HG02981 (cell line): Measurements from ENCODE around the gene LCE3B.
"Not testable (repeated sequence)": the region's sequence is repeated elsewhere in the genome, so short reads cannot be mapped to it uniquely, and the experiment has no call there.

Experiments
- ATAC-seq: cut with Tn5 transposase; IDR thresholded peaks from one replicate; pipeline ENCODE4 v1.9.1; 2021; ENCODE audit warnings: mild to moderate bottlenecking, moderate library complexity; ENCODE audit not compliant: unreplicated experiment

Gene LCE3B, protein sequence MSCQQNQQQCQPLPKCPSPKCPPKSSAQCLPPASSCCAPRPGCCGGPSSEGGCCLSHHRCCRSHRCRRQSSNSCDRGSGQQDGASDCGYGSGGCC

DNA sequence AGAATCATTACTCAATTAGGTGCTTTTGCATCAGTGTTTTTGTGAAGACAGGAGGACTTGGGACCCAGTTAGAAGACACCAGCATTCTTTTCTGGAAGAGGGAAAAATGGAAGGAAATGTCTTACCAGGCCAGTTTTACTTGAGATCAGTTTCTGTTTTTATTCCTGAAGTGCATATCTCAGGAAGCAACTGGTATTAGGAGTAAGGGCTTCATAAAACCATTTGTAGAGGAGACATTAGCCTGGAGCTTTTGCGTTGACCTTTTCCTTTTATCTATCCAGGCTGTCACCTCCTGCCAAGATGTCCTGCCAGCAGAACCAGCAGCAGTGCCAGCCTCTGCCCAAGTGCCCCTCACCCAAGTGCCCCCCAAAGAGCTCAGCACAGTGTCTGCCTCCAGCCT is at the start of gene LCE3B:
TSS of gene LCE3B (plus strand) at position 301 of the 400 bp plus-strand sequence. CDS start at position 301, 0 bp downstream.
- no peak for ATAC-seq

DNA sequence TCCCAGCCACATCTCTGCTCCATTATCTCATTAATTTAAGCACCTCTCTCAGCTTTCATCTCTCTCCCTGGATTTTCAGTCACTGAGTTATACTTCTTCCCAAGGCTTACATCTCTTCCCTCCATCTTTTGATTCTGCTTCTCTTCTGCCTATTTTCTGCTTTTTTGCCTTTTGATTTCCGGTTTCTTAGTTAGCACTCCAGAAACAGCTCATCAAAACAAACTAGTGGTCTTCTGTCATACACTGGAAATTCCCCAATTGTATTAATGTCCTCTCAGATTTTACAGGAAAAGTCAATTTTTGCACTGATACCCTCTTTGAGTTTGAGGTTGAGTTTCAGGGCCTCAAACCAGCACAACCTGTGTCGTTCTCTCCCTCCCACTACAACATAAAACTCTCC is 48.5 kb upstream of the LCE3B start:
- no peak for ATAC-seq

DNA sequence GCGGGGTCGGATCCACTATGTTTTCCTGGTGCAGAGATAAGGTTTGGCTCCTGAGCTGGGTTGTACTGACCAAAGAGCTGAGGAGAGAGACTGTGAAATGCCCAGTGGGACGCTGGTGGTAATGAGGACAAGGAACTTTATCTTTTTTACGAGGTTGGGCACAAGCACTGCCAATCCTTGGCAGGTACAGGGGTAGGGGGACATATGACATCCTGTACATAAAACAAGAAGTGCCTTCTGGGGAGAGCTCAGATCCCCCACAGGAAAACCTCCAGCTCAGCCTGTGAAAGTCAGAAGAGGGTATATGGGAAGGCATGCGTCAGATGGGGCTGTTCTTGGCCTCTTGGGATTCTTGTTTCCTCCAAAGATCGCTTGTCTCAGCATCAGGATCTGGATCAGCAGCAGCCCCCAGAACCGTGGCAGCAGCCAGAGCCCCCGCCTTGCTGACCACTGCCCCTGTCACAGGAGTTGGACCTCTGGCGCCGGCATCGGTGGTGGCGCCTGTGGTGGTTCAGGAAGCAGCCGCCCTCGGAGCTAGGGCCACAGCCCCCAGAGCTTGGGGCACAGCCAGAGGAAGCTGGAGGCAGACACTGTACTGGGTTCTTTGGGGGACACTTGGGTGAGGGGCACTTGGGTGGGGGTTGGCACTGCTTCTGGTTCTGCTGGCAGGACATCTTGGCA is 47.9 kb upstream of the LCE3B start:
- ATAC-seq, result no peak

DNA sequence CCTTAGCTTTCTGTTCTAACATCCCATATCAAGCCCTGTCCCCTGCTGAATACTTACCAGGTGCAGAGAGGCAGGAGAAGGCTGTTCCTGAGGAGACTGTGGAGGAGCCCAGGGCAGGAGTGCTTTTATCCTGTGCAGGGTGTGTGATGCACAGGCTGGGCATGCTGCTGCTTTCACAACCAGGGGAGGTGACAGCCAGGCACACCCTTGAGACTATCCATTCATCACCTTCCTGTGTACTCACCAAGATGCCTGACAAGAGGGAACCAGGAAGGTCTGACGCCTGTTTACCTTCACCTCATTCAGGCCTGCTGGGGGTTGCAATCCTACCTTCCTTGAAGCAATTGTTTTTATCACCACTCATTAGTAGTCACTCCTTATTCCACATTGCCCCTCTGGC is 46.9 kb upstream of the LCE3B start, which contains the start of gene LCE3E:
TSS of gene LCE3E (minus strand) at position 100 of the 400 bp plus-strand sequence. CDS start 572 bp downstream, outside the sequence.
- ATAC-seq, result no peak

DNA sequence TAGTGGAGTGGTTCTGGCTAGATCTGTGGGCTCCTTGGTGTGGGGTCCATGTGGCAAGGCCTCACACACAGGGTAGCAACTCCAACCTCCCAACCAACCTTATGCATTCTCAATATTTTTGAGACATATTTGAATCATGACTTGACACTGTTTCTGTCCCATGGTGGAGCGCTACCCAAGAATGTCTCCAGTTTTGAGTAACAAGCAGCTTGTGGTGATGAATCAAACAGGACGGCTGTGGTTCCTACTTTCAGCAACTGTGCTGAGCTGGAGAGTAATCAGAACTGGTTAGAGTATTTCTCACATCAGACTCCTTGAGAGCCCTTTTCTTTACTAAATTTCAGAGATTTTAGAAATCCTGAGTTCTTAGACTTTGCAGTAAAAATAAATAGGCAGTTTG is 36.4 kb upstream of the LCE3B start:
- no peak for ATAC-seq

DNA sequence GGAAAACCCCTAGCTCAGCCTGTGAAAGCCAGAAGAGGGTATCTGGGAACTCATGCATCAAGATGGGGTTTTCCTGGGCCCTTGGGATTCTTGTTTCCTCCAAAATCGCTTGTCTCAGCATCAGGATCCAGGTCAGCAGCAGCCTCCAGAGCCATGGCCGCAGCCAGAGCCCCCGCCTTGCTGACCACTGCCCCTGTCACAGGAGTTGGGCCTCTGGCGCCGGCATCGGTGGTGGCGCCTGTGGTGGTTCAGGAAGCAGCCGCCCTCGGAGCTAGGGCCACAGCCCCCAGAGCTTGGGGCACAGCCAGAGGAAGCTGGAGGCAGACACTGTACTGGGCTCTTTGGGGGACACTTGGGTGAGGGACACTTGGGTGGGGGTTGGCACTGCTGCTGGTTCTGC is 34.1 kb upstream of the LCE3B start:
- ATAC-seq, result not testable (repeated sequence)

DNA sequence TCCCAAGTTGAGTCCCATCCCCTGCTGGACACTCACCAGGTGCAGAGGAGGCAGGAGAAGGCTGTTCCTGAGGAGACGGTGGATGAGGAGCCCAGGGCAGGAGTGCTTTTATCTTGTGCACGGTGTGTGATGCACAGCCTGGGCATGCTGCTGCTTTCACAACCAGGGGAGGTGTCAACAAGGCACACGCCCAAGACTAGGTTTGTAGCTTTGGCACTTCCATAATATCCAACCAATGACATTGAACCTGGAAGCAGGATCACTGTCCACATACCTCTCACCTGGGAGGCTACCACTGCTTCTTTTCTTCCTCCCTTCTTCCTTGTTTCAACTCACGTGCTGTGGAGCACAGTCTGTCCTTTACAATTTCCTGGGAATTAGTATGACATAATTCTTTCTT is 33.2 kb upstream of the LCE3B start, which contains the start of gene LCE3D:
TSS of gene LCE3D (minus strand) at position 84 of the 400 bp plus-strand sequence. CDS start 580 bp downstream, outside the sequence.
- ATAC-seq, result no peak

DNA sequence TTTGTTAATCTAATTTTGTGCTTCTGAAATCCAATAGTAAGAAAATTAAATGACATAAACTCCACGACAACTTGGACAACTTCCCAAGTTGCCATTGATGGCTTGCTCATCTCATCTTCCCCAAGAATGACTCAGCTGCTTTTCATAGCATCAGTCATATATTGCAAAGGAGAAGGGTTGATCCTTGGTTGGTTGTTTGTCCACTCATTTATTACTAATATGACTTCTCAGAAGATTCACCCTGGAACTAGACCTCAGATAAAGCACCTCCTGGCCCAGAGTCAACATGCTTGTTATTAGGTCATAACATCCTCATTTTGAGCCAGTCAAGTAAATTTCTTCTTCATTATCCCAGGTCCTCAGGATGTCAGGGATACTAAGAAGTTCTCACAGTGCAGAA is 31.0 kb upstream of the LCE3B start:
- no peak for ATAC-seq

DNA sequence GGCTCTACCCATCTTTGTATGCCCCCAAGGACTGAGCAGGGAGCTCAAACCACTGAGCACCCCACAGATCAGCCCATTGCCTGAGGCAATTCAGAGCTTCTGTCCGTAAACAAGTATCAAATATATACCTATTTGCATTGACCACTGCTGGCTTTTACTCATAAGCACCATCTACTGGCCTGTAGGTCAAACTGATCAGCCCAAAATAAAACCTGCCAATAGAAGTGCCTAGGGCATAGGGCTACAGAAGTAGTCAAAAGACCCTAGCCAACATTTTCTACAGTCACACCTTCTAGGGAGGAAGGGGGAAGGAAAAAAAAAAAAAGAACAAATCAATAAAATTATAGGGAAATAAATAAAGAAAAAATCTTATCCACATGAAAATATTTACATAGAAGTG is 28.0 kb upstream of the LCE3B start:
- no peak for ATAC-seq

DNA sequence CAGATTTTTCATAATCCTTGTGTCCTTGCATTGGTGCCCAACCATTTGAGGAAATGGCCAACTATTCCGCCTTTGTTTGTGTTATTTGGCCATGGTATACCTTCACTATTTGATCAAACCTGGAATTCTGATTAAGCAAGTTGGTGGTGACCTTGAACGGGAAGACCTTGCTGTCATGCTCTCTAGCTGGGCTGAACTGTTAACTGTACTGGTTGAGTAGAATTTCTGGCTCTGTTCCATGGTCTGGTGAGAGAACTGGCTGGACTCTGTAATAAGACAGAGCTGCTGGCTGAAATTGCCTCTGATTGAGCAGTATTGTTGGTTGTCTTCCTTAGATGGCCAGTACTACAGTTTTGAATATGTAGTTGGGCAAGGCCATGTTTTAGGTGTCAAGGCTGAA is 16.6 kb upstream of the LCE3B start:
- no peak for ATAC-seq

DNA sequence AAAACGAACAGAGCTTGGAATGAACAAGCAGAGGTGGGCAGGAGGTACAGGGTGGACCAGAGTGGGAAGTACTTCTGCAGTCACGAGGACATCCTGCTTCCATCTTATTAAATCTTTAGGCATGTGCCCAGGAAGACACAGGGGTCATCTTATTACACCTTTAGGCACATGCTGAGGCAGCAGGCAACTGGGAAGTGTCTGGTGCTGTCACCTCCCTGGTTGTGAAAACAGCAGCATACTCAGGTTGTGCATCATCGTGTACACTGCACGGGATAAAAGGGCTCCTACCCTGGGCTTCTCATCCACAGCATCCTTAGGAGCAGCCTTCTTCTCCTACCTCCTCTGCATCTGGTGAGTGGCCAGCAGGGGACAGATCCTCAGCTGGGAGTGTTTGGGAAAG is 13.7 kb upstream of the LCE3B start, which contains the start of gene LCE3C:
TSS of gene LCE3C (plus strand) at position 301 of the 400 bp plus-strand sequence. CDS start 498 bp downstream, outside the sequence.
- ATAC-seq, result no peak

DNA sequence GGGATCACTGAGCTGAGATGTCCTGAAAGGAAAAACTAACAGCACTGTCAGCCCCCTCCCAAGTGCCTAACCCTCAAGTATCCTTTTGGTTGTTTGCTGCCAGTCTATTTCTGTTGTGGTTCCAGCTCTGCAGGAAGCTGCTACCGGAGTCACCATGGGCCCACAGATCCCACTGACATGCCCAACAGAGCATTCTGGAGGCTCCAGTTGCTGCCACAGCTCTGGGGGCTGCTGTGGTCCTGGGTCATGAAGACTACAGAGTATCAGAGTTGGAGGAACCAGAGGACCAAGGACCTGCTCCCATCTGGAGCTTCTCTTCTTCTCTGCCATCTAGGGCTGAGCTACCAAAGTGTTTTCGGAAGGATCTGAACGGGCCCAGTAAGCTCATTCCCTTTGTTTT is 8.4 kb downstream of the LCE3B start:
- no peak for ATAC-seq

DNA sequence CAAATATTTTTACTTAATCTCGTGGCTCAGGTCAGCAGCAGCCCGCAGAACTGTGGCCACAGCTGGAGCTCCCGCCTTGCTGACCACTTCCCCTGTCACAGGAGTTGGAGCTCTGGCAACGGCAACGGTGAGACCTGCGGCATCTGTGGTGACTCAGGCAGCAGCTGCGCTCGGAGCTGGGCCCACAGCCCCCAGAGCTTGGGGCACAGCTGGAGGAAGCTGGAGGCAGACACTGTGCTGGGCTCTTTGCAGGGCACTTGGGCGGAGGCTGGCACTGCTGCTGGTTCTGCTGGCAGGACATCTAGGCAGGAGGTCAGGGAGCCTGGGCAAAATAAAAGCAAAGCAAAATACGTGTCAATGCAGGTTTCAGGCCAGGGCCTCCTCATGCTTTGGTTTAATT is 9.2 kb downstream of the LCE3B start, which contains the start of gene LCE3A:
TSS of gene LCE3A (minus strand) at position 301 of the 400 bp plus-strand sequence. CDS start at position 301, 0 bp downstream.
- ATAC-seq, result no peak

DNA sequence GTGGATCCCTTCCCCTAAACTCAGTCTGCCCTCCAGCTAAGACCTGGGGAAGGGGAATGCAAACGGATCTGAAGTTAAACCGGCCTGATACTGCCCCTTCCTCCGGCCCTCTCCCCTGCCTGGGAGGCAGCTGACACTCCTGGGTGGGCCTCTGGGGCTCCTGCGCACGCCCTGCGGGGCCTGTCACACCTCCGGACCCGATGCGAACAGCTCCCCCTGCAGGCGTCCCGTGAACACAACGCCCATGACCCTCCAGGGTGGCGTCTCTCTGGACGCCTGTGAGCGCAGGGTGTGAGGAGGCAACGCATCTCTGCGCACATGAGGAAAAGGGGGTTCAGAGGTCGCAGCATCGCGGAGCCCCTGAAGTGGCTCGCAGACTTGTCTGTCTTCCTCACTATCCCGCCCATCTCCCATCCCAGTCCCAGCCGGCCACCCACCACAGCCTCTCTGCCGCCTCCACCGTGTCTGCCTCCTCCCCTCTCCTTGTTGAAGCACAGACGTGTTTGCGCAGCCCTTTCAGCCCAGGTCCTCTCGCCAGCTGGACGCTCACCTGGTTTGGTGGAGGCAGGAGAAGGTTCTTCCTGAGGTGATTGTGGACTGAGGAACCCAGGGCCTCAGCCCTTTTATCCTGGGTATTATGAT is 9.7 kb downstream of the LCE3B start:
- no peak for ATAC-seq

DNA sequence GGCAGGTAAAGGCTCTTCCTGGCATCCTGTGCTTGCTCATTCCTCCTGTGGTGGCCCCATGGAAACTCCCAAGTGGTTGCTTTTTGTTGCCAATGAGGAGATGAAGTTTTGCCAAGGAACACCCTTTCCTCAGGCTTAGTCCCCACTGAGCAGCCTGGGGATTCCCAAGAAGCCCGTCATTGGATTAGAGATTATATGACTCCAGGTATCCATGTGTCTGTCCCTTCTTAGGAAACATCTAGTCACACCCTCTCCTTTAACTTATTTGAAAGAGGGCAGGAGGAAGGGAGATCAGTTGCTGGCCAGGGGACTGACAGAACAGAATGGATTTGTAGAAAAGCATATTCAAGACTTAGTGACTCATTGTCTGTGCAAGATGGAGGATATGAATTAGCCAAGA is 13.1 kb downstream of the LCE3B start:
- no peak for ATAC-seq

DNA sequence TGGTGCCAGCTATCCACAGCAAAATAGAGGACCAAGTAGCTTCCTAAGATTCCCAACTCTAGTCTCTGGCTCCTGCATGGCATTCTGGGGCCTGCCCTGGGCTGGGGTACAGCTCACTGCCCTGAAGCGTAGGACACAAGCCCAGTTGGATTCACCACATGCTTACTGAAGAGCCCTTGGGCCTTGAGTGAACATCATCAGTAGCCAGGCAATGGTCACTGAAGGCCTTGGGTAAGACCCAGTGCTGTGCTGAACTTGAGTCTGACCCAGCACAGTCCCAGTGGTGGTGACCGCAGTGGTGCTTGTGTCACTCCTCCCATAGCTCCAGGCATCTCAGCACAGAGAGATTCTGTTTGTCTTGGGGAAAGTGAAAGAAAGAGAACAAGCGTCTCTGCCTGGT is 17.0 kb downstream of the LCE3B start:
- ATAC-seq, result no peak

DNA sequence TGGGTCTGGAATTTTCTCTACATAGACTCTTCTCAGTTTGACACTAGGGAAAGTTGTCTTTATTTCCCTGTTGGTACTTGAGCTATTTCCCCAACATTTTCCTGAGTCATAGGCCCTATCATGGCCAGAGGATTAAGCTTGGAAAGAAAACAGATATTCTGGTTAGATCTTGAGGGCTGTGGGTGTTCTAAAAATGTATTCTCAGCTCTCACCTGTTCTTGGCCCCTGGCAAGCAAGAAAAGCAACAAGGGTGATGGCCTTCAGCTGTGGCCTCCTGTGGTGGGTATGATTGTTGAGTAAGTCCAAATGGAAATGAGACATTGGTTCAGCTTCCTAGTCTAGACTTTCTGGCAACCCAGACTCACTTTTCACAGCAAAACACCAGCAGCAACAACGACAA is 26.7 kb downstream of the LCE3B start:
- no peak for ATAC-seq

DNA sequence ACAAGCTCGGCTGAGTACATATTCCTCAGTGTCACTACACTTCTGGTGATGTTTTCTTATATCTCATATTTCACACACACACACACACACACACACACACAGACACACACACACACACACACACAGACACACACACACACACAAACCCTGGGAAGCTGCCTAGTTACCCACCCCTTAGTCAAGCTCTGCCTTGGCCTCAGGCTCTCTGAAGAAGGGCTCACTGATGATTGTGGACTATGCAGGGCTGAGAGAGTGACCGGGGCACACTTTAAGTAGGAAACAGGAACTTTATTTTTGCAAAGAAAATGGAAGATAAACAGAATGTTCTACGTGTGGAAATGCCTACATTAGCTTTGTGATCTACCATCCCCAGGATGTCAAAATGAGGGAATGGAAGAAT is 30.3 kb downstream of the LCE3B start:
- ATAC-seq, result no peak

DNA sequence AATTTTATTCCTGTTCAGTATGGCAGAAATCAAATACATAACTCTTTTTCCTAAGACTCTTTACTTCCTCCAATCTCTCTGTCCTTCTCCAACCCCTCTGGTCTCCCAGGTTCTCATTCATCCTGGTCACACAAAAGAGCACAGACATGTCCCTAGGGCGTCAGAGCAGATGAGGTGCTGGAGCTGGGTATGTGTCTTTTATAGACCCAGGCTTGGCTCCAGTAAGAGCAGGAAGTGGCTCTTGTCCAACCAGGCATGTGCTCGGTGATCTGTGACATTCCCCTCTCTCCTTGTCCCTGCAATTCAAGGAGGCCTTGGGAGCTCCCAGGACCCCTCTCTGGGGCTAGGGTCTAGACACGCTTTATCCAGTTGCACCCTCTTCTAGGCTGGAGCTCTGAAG is 31.5 kb downstream of the LCE3B start:
- no peak for ATAC-seq

DNA sequence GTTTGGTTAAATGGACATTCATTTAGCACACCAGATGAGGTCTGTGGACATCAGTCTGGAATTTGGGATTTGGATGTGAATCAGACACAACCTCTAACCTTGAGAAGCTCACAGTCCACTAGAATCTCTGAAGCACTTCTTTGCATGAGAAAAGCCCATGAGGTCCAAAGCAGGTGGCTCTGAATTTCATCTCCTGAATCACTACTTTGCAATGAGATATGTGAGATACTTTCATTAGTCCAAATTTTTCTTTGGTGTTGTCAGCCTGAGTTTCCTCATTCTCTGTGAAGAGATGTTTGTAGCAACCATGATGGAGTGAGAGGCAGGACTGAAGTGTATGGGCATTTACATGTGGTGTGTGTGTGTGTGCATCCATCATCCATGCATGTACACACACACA is 33.0 kb downstream of the LCE3B start:
- no peak for ATAC-seq

DNA sequence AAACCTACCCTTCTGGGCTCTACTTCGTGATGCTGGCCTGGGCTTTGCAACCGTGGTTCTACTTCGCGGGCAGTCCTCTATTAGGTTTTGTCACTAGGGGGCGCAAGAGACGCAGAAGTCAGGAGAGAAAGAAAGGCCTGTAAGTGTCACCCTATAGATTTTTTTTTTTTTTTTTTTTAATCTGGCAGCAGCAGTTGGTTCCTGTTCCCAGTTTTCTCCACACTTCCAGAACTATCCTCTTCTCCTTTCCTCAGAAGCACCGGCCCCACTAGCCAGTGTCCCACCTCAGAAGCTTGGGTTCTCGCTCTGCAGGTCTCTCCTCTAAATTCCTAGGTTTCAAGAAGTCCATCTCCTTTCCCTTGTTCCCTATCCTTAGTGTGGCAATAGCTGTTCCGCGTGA is 40.5 kb downstream of the LCE3B start:
- ATAC-seq, result no peak

DNA sequence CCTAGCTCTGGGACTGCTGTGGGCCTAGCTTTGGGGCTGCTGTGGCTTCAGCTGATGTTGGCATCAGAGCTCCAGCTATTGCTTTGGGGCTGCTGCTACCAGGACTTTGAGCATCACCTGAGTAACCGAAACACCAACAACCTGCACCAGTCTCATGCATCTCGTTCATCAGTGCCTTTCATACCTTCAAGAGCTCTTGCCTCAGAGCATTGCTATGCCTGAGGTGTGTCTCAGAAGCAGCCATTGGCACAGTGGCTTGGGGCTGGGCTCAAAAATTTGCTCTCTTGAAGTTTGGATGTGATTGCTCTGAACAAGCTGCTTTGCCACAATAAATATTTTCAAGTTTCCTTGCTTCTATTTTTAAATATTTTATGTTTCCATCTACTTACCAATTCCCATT is 42.8 kb downstream of the LCE3B start:
- ATAC-seq, result no peak
